ENCODE data around the gene RPL27A.
"Not testable (repeated sequence)": the region's sequence is repeated elsewhere in the genome, so short reads cannot be mapped to it uniquely, and the experiment has no call there.

The RPL27A gene

DNA sequence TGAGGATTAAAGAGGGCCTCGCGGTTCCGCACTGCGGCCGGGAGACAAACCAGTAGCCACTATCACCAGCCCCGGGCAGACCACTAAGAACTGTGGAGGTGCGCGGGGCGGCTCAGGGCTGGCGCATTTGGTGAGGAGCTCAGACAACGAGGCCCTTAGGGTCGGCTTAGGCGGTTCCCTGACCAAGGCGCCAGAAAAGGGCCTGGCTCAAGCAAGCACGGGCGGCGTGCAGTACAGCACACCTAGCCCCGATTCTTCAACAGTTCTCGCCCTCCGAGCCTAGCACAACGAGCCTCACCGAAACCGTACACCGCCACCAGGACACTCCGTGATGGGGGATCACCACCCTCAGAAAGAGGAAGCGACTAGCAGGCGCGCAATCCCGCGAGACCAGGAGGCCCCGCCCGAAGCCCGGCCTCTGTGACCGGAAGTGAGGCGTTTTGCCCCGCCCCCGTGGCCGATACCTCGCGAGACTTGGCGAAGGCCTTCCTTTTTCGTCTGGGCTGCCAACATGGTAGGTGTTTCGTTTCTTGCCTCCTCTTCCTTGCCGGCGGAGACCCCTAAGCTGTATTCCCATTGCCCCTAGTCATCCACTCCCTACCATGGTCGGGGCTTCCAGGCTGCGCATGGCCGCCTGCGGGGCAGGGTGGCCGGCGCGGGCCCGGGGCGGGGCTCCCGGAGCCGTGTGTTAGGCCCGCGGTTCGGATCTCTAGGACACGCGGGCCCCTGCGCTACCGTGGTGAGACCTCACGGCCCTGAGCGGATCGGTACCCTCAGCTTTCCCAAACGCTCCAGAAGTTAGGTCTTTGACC is at the start of gene RPL27A, which contains the start of gene TRIM66:
Gene RPL27A, plus strand, starts transcription at position 490 of the 812 bp plus-strand sequence. Its CDS starts 22 bp downstream, at position 512.
Gene TRIM66, minus strand, starts transcription at position 363 of the 812 bp plus-strand sequence. CDS start 10,391 bp downstream, outside the sequence.
- DNase-seq, result peak; percentile 99

DNA sequence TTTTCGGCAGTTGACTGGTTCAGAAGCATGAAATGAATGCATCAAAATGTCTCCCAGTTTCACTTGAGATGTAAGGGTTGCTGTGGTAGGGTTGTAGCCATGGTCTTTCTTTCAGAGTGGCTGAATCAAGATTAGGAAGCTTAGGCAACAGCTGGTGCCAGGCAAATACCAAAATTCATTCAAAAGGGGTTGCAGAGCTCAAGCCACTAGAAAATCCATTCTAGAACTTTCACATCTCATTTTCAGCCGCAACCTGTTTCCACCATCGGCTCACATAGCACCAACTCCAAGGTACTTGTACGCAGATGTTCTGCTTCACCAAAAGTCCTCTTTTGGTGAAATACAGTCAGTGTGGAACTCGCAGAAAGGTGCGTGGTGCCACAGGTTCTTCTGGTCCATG is 48.1 kb upstream of the RPL27A start:
- DNase-seq, result no peak

DNA sequence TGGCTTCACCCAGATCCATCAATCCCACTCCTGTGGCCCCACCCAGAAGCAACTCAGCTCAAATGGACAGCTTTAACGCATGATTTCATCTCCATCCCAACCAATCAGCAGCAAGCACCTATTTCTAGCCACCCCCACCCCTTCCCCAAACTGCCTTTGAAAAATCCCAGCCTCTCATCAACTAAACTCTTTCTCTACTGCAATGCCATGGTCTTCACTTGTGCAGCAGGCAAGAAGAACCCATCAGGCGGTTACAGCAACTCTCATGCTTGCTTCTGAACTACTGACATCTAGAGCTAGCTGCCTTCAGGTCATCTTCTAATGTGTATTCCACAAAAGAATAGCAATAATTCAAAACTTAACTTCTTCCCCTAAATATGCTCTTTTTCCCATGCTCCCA is 46.5 kb upstream of the RPL27A start:
- no peak for DNase-seq

DNA sequence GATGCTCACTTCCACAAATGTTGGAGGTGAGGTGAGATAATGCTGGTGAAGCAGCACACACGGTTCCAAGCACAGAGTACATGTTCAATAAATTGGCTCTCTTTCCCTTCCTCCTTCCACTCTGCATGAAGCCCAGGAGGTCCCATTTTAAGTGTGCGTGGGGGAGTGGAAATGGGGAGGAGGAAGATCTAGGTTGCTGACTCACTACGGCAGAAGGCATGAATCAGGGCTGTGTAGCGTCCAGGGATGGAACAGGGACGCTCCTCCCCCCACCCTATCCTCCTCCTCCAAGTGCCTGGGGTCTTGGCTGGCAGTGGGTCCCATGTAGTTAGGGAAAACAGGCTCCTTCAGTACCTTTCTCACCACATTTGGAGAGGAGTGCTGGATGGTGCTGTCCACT is 44.3 kb upstream of the RPL27A start:
- no peak for DNase-seq

- DNase-seq, result no peak
These were observed 42.9 kb upstream of the RPL27A start for GRCh38 chr11:8639655-8640054.

DNA sequence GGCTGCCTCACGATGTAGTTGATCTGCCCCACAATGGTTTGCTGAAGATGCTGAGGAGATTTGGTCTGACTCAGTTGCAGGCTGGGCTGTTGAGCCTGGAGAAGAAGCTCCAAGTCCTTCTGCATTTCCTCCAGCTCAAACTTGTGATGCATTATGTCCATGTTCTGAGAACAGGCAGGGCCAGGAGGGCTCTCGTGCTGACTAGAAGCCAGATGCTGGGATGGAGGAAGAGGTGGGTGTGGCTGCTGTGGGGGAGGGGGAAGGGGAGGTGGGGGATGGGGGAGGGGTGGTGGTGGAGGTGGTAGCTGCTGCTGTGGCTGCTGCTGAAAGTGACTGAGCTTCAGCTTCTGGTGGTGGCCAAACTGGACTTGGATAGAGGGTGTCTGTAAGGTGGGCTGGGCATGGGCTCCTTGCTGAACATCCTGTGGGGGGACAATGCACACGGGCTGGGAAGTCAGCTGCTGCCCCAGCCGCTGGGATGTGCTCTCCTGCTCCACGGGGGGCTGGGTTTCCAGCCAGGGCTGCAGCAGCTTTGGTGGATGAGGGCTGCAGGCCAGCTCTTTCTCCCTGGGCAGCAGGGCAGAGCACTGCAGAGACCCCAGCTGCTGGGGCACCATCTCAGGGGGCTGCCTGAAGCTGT is 42.2 kb upstream of the RPL27A start:
- no peak for DNase-seq

- no peak for DNase-seq
These were observed 41.3 kb upstream of the RPL27A start for GRCh38 chr11:8641332-8641731.

DNA sequence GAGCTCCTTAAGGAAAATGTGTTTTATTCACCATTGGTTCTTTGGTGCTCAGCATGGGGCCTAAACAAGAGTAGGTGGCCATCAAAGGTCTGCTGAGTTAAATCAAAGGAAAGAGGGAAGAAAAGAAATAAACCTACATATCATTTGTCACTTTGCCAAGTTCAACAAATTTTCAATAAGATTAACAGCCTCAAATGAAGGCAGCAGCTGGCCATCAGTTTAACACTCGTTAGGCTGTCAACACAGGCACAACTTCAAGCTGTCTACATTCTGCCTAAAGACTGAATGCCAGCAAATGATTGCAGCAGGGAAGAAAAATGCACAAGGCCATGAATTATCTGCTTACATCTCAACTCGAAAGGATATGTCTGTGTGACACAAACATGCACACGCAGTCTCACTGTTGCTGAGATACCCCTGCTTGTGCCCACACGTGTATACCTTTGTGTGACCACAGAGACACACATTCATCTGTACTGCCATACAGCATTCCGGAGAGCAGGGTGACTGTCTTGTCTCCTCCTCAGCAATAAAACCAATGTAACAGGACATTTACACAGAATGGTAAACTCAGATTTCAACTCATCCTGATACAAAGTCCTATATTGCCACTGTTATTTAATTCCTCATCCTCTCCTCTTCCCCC is 40.3 kb upstream of the RPL27A start:
- no peak for DNase-seq

DNA sequence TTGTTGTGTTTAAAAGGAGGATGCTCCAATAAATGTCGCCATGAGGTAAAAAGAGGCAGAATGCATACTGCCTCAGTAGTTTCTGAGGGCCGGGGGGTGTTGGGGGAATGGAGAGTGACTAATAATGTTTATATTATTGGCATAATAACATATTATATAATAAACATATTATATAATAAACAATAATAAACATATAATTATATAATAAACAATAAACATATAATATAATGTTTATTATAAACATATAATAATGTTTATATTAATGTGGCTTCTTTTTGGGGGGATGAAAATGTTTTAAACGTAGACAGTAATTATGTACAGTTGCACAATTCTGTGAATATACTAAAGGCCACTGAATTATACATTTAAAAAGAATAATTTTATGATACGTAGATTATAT is 35.7 kb upstream of the RPL27A start:
- no peak for DNase-seq

DNA sequence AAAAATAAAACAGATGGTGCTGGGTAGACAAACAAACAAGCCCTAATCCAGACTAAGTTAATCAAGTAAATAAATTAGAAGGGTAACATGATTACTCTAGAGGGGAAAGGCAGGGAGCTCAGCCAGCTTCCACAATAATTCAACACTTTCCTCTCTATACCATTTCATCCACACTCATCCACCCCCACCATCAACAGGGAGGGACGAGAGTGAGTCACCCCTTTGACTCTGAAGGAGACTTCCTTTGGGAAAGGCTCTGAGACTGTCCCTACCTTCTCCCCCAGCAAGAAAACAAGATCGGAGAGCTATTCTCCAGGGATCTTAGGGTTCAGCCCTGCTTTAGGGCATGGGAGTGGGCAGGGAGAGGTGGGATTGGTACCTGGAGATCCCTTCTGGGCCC is 33.2 kb upstream of the RPL27A start:
- no peak for DNase-seq

DNA sequence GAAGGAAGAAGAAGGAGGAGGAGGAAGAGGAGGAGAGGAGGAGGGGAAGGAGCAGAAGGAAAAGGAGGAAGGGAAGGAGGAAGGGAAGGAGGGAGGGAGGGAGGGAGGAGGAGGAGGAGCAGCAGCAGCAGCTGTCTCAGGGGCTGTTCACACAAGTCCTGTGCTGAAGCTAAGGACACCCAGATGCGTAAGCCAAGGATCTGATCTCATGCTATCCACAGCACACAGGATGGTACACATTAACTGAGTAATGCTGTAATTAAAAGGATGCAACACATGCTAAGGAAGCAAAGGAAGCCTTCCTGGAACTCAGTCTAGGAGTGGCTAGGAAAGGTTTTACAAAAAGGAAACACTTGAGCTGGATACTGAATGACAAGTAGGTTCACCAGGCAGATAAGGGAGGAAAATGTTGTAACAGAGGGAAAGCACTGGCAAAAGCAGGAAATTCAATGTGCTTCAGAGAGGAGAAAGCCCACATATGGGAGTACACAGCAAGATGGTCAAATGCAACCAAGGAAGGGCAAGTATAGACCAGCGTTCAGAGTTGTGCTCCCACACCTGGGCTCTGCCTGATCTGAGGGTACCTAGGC is 32.1 kb upstream of the RPL27A start:
- no peak for DNase-seq

GRCh38 chr11:8652140-8652539 is 30.5 kb upstream of the RPL27A start:
- no peak for DNase-seq

DNA sequence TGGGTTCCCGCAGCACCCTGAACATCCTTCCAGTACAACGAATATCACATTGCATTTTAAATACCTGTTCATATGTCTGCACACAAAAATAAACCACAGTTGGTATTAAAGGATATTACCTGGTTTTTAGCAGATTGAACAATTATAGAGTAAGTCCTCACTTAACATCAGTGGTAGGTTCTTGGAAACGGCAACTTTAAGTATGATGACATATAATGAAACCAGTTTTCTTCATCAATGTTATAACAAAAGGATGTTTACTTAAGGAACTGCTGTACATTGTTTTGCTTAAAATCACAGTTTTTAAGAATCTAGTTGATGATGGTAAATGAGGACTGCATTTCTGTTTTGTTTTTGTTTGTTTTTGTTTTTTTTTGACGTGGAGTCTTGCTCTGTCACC is 28.1 kb upstream of the RPL27A start:
- DNase-seq, result peak; percentile 27

GRCh38 chr11:8656291-8656690 is 26.3 kb upstream of the RPL27A start:
- DNase-seq, result no peak

DNA sequence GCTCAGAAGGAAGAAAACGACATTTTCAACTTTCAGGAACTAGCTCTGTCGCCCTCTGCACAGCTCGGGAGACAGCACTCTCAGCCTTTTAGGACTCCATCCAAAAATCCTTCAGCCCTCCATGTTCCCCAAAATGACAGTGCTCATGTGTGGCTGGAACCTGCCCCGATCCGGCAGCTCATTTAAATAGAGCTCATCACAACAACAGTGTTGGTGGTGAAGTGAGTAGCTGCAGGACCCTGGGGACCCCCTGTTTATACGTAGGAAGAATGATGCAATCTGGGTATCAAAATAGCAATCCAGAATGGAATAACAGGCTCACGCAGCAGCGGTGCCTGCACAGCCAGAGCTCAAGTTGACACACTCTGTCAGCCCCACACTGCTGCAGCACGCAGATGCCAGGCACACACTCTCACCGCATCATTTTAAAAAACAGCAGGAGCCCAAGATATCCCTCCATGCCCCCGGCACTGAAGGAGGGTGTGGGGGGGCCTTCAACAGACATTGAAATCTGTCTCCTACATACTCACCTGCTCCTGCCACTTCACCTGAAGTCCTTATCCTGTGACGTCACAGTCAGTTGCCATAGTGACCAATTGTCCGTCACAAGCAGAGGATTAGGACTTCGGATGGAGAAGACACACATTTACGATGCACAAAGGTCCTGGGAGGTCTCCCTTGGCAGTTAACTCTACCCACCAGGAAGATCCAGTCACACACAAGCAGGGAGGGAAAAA is 24.1 kb upstream of the RPL27A start:
- no peak for DNase-seq

- no peak for DNase-seq
These were observed 21.4 kb upstream of the RPL27A start for GRCh38 chr11:8661001-8661795.

GRCh38 chr11:8665222-8665621 is 17.4 kb upstream of the RPL27A start:
- DNase-seq, result no peak

- DNase-seq, result not testable (repeated sequence)
These were observed 12.5 kb upstream of the RPL27A start for GRCh38 chr11:8670081-8670480.

DNA sequence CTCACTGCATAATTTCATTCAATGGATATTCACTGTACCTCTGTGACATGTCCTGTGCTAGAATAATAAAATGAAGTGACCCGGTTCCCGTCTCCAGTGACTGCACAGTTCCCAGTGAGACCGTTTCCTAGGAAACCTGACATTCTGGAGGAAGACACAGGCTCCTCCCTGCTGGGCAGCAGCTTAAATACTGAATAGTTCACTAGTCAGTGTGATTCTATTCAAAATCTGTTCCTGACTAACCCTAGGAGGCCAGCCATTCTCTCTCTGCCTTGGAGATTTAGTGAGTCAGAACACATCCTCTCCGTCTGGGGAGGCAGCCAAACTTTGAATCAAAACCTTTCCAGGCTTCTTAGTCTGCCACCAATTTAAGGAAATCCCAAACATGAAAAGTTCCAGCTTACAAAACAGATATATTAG is 11.4 kb upstream of the RPL27A start:
- no peak for DNase-seq

GRCh38 chr11:8671651-8672062 is 10.9 kb upstream of the RPL27A start:
- no peak for DNase-seq

DNA sequence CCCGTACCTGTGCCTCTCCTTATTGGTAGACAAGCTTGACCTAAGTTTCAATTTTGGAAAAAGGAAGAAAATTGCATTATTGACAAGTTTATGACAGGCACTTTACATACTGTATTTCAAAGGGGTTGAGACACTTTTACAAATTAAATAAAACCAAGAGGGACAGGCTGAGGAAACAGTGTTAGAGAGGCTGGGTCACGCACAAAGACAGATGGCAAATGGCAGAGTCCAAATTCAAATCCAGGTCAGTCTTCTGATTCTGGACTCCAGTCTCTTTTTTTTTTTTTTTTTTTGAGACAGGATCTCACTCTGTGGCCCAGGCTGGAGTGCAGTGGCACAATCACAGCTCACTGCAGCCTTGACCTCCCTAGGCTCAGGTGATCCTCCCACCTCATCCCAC is 10.2 kb upstream of the RPL27A start:
- DNase-seq, result no peak

DNA sequence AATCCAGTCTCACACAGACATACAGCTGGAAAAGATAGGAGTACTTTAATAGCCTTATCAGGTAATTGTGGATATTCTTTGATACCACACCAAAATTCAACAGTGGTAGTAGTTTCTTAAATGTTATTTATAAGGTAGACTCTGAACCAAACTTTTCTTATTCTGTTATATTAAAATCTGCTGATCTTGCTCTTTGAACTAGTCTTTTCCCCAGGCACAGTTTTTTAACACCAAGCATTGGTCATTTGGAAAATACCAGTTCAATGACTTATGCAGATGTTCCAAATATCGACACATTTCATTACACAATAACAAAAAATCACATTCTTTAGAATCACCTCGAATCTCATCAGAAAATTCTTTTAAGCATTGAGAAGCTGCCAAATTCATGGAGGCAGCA is 7.7 kb upstream of the RPL27A start:
- DNase-seq, result no peak

All from activated CD4-positive, alpha-beta T cell treated with anti-CD3 and anti-CD28 coated beads, Interleukin-2, amount 50 U/mL, for 16 hours (primary cell).